NB4 (cell line): ENCODE results near the gene INAVA.

Source experiments
- CTCF ChIP-seq: IDR thresholded peaks from one replicate; pipeline ENCODE4 v1.5.1; 2012; ENCODE audit warnings: low read depth, low read length
- POLR2A ChIP-seq: IDR thresholded peaks from 2 replicates; pipeline ENCODE4 v1.6.1; 2011; ENCODE audit warnings: mild to moderate bottlenecking; ENCODE audit not compliant: insufficient read length; ENCODE audit errors: extremely low read depth

GRCh38 chr1:200922406-200922805, 27.7 kb downstream of the INAVA start:
- TF ChIP-seq CTCF: no peak
- no peak for TF ChIP-seq POLR2A
